CD14-positive monocyte (primary cell): ENCODE data around the gene LAMA4. TPM values are rescaled to one million over a fixed set of nuclear protein-coding genes. Genes with fewer than 3 reads are reported as not detected.

Experiments
- DNase-seq, 3 donors: peaks; one replicate each; pipeline ENCODE4 v3.0.0-alpha.2; 2011 to 2022
- H2AFZ ChIP-seq: 2 replicates; pipeline ENCODE4 v1.6.0; 2012; ENCODE audit warnings: mild to moderate bottlenecking, low read depth, low read length, inconsistent platforms; ENCODE audit not compliant: insufficient read depth, poor library complexity, severe bottlenecking
- H3K27ac ChIP-seq, 2 donors: 1 replicate in 1 of 2; 2 replicates in 1 of 2; pipeline ENCODE4 v1.5.1; 2012 to 2013; ENCODE audit warnings: low read length in 2 of 2, control low read depth in 1 of 2, inconsistent platforms in 1 of 2, low read depth in 1 of 2, mild to moderate bottlenecking in 1 of 2
- H3K27me3 ChIP-seq, 2 donors: one replicate each; pipeline versions ENCODE4 v1.6.0 to v1.6.1; 2011 to 2013; ENCODE audit warnings: low read length in 2 of 2; ENCODE audit not compliant: control insufficient read depth in 2 of 2, insufficient read depth in 2 of 2
- H3K36me3 ChIP-seq, 2 donors: replicated peaks in 1 of 2; 1 replicate in 1 of 2; 2 replicates in 1 of 2; pipeline versions ENCODE4 v1.5.1 to v1.6.1; 2012 to 2013; ENCODE audit warnings: low read length in 2 of 2, control low read depth in 1 of 2, inconsistent platforms in 1 of 2, mild to moderate bottlenecking in 1 of 2; ENCODE audit not compliant: insufficient read depth in 2 of 2, control insufficient read depth in 1 of 2
- H3K4me1 ChIP-seq, 2 donors: 1 replicate in 1 of 2; 2 replicates in 1 of 2; pipeline versions ENCODE4 v1.5.1 to v1.6.1; 2012 to 2013; ENCODE audit warnings: low read length in 2 of 2, control low read depth in 1 of 2, inconsistent platforms in 1 of 2, mild to moderate bottlenecking in 1 of 2, moderate library complexity in 1 of 2; ENCODE audit not compliant: insufficient read depth in 2 of 2, control insufficient read depth in 1 of 2
- H3K4me2 ChIP-seq: replicated peaks from 2 replicates; pipeline ENCODE3; 2012; ENCODE audit warnings: low read length, moderate library complexity, mild to moderate bottlenecking; ENCODE audit not compliant: poor library complexity, severe bottlenecking; ENCODE audit errors: extremely low read depth
- H3K4me3 ChIP-seq, 3 experiments: fragments of 200-600 bp in 1 of 3; sonication (generic) in 1 of 3; replicated peaks in 1 of 3; 1 replicate in 2 of 3; 2 replicates in 1 of 3; pipeline ENCODE4 v1.5.1; 2011 to 2013; ENCODE audit warnings: low read length in 3 of 3, mild to moderate bottlenecking in 3 of 3, control low read depth in 2 of 3, low read depth in 2 of 3, inconsistent platforms in 1 of 3, moderate library complexity in 1 of 3
- H3K79me2 ChIP-seq: 2 replicates; pipeline ENCODE4 v1.6.0; 2012; ENCODE audit warnings: mild to moderate bottlenecking, control low read depth, inconsistent platforms, low read length, moderate library complexity; ENCODE audit not compliant: insufficient read depth
- H3K9ac ChIP-seq: 2 replicates; pipeline ENCODE4 v1.6.0; 2017; ENCODE audit warnings: low read length, mild to moderate bottlenecking; ENCODE audit not compliant: insufficient read depth, poor library complexity, severe bottlenecking
- H3K9me3 ChIP-seq, 2 donors: replicated peaks in 1 of 2; 1 replicate in 1 of 2; 2 replicates in 1 of 2; pipeline versions ENCODE4 v1.5.1 to v1.6.1; 2012 to 2013; ENCODE audit warnings: low read length in 2 of 2, control low read depth in 1 of 2; ENCODE audit not compliant: control insufficient read depth in 1 of 2, insufficient read depth in 1 of 2
- H4K20me1 ChIP-seq: 2 replicates; pipeline ENCODE4 v1.6.0; 2012; ENCODE audit warnings: mild to moderate bottlenecking, low read length, control low read depth, moderate library complexity; ENCODE audit not compliant: insufficient read depth
- H3K27ac Mint-ChIP-seq, 7 donors: one replicate each; pipeline ENCODE4 v1.8.0; 2020; ENCODE audit warnings: mild to moderate bottlenecking in 7 of 7, mixed read lengths in 7 of 7, moderate library complexity in 6 of 7, inconsistent platforms in 2 of 7
- H3K27me3 Mint-ChIP-seq, 3 donors: one replicate each; pipeline ENCODE4 v1.8.0; 2021 to 2022; ENCODE audit warnings: low read depth in 3 of 3, mild to moderate bottlenecking in 3 of 3, mixed read lengths in 3 of 3, moderate library complexity in 3 of 3, inconsistent platforms in 1 of 3
- H3K36me3 Mint-ChIP-seq, 2 donors: one replicate each; pipeline ENCODE4 v1.8.0; 2020; ENCODE audit warnings: mixed read lengths in 2 of 2, inconsistent platforms in 1 of 2, mild to moderate bottlenecking in 1 of 2
- H3K4me1 Mint-ChIP-seq: one replicate; pipeline ENCODE4 v1.8.0; 2020; ENCODE audit warnings: mild to moderate bottlenecking, mixed read lengths
- H3K4me3 Mint-ChIP-seq, 2 donors: one replicate each; pipeline ENCODE4 v1.8.0; 2020; ENCODE audit warnings: mild to moderate bottlenecking in 2 of 2, mixed read lengths in 2 of 2, moderate library complexity in 1 of 2
- H3K9me3 Mint-ChIP-seq, 7 donors: one replicate each; pipeline ENCODE4 v1.8.0; 2020 to 2022; ENCODE audit warnings: mixed read lengths in 7 of 7, mild to moderate bottlenecking in 6 of 7, moderate library complexity in 6 of 7, inconsistent platforms in 2 of 7
- CTCF ChIP-seq: fragments of 200-600 bp; IDR thresholded peaks from one replicate; pipeline ENCODE4 v1.8.0; 2022; ENCODE audit warnings: antibody characterized with exemption, mild to moderate bottlenecking
- WGBS: methylation state at CpG from one replicate; pipeline ENCODE4 v1.1.5; 2013; ENCODE audit warnings: missing lambda C conversion rate; ENCODE audit not compliant: insufficient coverage; 5-methylcytosine and 5-hydroxymethylcytosine counted together
- intact Hi-C, 2 donors: fragments of 100-400 bp; cut with micrococcal nuclease; formaldehyde crosslinking; loops; one replicate each; pipeline versions ENCODE4 v1.15.0 to v1.15.1; 2023
- polyA plus RNA-seq, 3 donors: library from polyadenylated mRNA; depleted of rRNA in 1 of 3; unstranded in 2 of 3; stranded (reverse) in 1 of 3; fragments of 300-500 nt in 2 of 3; fragments of >200 nt in 1 of 3; fragmentation: Illumina TruSeq in 2 of 3; gene quantifications; 1 replicate in 2 of 3; 2 replicates in 1 of 3; pipeline ENCODE4 v1.2.3, GENCODE V29; 2012 to 2021

LAMA4 gene
- polyA plus RNA-seq, 3 donors: not detected

- no peak overlapping the region for H3K27ac Mint-ChIP-seq
- H3K4me2 ChIP-seq: no peak overlapping the region
- H3K9me3 ChIP-seq: no peaks in the 10 kb centered on the region
- H3K4me1 ChIP-seq: no peaks in the 10 kb centered on the region
- H3K9ac ChIP-seq: no peak overlapping the region
- DNase-seq: no peak
- no peaks in the 10 kb centered on the region for H3K9me3 Mint-ChIP-seq
- H2AFZ ChIP-seq: no peak overlapping the region
- no peaks in the 10 kb centered on the region for H3K36me3 Mint-ChIP-seq
- no peaks in the 10 kb centered on the region for H3K4me1 Mint-ChIP-seq
- no peak overlapping the region for H3K4me3 Mint-ChIP-seq
- TF ChIP-seq CTCF: no peak
- no peak overlapping the region for H3K4me3 ChIP-seq
- H3K27ac ChIP-seq: no peak overlapping the region
- no peaks in the 10 kb centered on the region for H4K20me1 ChIP-seq
- intact Hi-C loops: loop anchor here (10.0 kb wide), 3 partner anchors 125 to 1745 kb away; no protein-coding TSS in a partner anchor
- 94% methylated on average over 3 of the region's 5 CpGs for WGBS
- H3K27me3 Mint-ChIP-seq: peaks cover 2 to 8% (median 4%) of the 10 kb centered on the region in 3 donors
- H3K36me3 ChIP-seq: no peaks in the 10 kb centered on the region
- H3K79me2 ChIP-seq: no peaks in the 10 kb centered on the region
- H3K27me3 ChIP-seq: peaks cover 0 to 2% of the 10 kb centered on the region in 2 donors
Measured at GRCh38 chr6:112189494-112189893, 64.9 kb downstream of the LAMA4 start.

GRCh38 chr6:112188906-112189305 lies 65.5 kb downstream of the LAMA4 start:
- Histone ChIP-seq H3K4me3 (no peak overlapping the region), H3K27me3 (peaks cover 0 to 2% of the 10 kb centered on the region in 2 donors), H4K20me1 (no peaks in the 10 kb centered on the region), H3K4me1 (no peaks in the 10 kb centered on the region), H3K9ac (no peak overlapping the region), H3K36me3 (no peaks in the 10 kb centered on the region), H3K27ac (no peak overlapping the region), H3K4me2 (no peak overlapping the region), H3K79me2 (no peaks in the 10 kb centered on the region), H2AFZ (no peak overlapping the region), H3K9me3 (no peaks in the 10 kb centered on the region)
- intact Hi-C loops: loop anchor here (10.0 kb wide), 3 partner anchors 126 to 1746 kb away; no protein-coding TSS in a partner anchor
- no CpG with 5 or more reads among the region's 3 CpGs for WGBS
- DNase-seq: no peak
- Mint-ChIP-seq H3K4me1 (no peaks in the 10 kb centered on the region), H3K27me3 (peaks cover 2 to 8% (median 7%) of the 10 kb centered on the region in 3 donors), H3K27ac (no peak overlapping the region), H3K36me3 (no peaks in the 10 kb centered on the region), H3K4me3 (no peak overlapping the region), H3K9me3 (no peaks in the 10 kb centered on the region)
- TF ChIP-seq CTCF: no peak
